HTERT RPE-1 (cell line): ENCODE results near the gene KIAA1755.

Source experiments
- in situ Hi-C: fragments of 300-500 bp; cut with MboI; formaldehyde crosslinking; loops from 4 replicates; pipeline ENCODE4 v1.14.3; 2020; ENCODE audit warnings: low sequenced_read_pairs

The KIAA1755 gene, protein sequence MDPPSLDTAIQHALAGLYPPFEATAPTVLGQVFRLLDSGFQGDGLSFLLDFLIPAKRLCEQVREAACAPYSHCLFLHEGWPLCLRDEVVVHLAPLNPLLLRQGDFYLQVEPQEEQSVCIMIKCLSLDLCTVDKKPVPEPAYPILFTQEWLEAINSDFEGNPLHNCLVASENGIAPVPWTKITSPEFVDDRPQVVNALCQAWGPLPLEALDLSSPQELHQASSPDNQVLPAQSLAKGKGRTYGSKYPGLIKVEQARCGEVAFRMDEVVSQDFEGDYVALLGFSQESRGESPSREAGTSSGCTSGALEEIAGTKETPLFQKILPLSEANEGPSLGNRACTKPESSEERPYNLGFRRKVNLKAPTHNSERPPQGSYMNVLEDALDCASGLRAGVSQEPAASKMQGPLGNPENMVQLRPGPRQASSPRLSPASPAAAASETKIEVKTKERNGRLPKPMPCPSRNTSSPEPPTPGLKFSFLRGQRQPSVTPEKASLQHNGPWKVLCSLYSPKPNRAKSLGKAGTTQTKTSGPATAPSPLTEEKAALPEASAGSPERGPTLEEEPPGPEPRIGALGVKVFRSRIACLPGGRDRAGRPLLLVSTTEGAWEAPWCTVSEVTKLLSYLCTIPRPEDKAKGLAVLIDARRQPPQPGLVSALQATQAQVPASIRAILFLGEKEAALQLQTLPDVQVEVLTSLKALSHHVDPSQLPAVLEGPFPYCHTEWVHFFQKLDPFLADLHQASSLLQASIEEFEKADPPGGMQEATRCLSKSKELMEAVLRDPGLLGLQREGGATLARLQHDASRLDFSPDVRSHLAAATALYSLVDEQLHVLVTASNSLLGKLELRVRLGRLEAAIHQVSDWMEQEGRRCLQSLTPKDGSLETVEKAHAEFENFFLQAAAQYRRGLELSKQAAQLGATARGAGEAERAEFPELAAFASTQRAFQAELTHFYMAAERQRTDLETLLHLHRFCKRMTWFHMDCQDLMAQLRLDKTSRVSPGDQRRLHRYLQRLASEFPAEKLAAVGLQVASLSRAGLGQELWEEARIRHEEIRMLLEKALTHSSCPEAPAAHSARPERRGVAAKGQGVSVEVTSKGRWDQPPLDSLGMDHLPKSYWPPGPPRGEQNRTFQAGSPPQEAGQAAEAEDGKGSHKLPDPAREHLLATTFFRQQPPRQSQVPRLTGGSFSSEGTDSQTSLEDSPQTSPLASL

DNA sequence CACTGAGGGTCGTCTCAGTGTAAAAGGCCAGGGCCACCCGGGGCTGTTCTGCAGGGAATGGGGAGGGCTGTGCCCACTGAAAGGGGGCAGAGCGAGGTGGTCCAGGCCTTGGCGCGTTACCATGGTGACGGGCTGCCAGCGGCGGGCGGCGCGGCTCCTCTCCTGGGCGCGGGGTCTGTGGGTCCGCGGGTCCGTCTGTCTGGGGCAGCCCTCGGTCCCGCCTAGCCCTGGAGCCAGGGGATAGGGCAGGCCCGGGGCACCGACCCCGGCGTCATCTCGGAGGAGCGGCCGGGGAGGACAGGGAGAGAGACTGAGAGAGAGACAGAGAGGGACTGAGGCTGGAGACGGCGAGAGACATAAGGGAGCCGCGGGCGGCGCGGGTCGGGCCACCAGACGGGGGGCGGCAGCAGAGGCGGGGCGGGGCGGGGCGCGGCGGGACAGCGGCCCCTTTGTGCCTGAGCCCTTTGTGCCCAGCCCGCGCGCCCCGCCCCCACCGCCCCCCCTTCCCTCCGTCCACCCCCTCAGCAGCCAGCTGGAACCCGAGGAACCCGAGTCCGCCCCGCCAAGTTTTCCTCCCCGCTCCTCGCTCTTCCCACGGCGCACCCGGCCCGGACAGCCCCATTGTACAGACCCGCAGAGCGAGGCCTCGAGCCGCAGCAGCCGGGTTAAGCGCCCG, at the start of gene KIAA1755:
Gene KIAA1755, minus strand, starts transcription at position 358 of the 676 bp plus-strand sequence. Its CDS starts 235 bp downstream, at position 123.
- in situ Hi-C loops: no loop called here

DNA sequence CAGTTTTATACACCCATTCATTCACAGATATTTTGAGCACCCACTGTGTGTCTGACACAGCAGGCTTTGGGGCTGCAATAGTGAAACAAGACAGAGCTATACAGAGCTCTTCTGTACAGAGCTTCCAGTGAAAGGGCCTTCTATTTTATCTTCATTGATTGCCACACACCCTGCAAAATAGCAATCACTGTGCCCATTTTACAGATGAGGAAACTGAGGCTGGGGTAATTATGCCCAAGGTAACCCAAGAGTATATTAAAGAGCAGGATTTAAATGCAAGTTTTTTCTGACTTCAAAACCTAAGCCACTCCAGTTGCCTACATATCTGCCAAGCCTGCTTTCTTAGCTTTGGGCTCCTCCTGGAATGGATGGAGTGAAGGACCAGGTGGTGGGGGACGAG, 47.9 kb upstream of the KIAA1755 start:
- in situ Hi-C loops: no loop called here

DNA sequence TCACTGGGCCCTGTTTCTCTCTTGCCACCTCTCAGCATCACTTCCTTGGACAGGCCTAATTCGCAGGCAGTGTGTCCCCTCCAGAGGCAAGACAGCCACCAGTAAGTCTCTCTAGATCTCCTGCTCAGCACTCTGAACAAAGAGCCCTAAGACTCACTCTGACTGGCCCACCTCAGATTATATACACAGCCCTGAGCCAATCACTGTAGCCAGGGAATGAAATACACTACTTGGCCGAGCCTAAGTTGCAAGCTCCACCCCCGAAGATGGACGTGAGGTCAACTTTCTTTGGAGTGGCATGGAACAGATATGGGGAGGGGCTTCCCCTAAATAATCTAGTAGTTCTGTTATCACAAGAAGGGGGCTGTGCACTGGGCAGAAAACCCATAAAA, 47.5 kb upstream of the KIAA1755 start:
- in situ Hi-C loops: no loop called here

DNA sequence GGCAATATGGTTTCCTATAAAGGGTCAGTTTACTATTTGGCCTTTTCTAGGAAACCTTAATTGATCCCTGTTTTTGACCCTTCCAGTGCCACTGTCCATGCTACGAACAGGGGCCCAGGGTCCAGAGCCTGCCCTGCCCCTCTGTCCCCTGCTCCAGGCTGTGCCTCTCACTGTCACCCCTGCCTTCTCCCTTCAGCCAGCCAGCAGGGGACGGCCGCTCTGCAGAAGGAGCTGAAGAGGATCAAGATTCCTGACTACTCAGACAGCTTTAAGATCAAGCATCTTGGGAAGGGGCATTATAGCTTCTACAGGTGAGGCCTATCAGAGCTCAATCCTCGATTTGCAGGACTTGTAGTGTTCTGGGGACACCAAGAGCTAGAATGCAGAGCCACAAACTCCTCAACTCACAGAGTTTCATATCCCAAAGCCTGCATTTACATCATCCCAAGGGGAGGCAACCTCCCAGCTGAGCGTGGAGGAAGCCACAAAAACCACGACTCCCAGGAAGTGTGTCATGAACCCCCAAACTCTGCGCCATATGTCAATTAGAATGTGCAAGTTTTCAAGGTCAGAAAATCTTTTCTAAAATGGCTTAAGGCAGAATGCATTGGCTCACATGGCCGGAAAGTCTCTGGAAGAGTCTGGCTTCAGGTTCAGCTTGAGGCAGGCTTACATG, 47.0 kb upstream of the KIAA1755 start:
- in situ Hi-C loops: no loop called here

DNA sequence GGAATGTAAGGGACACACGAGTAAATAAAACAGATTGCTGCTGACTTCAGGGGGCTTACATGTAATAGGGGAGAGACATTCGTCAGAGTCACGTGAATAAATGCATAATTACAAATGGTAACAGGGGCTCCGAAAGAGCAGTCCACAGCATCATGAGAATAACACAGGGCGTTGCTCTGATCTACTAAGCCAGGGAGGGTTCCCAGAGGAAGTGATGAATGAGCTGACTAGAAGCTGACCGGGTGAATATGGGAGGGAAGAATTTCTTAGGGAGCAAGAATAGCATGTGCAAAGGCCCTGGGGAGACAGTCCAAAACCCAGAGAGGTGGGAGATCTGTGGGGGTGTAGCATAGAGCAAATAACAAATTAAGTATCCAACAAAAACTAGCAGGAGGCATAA, 45.8 kb upstream of the KIAA1755 start:
- in situ Hi-C loops: no loop called here

DNA sequence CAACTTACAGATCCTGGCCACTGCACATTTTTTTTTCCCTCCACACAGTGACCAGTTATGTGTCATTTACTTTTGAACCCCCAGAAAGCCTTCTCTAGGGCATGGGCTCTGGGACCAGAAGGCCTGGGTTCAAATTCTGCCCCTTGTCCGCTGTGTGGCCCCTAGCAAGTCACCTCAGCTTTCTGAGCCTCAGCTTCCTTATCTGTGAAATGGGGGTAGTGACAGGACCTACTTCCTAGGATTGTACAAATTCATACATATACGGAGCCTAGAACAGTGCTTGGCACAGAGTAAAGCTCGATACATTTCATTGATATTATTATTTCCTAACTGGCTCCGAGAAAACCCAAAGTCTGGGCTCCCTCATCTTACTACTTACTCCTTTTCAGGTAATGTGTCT, 45.0 kb upstream of the KIAA1755 start:
- in situ Hi-C loops: no loop called here

DNA sequence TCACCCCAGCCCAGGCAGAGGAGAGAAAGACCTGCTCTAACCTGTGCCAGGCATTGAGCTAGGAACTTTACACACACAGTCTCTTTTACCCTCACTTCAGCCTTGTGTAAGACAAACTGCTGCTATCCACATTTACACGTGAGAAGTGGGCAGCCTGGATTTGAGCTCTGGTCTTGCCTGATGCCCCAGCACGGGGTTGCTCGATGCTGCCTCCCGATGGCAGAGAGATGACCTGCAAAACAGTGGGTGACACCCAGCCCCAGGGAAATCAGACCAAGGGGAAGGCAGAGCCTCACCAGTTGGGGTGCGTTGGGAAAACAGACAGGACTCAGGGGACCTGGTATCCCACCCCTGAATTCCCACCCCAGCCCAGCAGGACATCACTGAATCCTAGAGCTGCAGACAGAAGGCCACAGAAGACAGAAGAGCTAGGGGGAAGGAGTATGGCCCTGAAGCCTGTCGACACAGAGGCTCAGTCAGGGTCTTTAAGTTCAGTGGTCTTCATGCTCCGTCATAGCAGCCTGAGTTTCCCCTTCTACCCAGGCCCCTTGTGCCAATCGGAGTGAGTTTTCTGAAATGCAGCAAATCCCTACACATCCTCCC, 44.4 kb upstream of the KIAA1755 start:
- in situ Hi-C loops: no loop called here

DNA sequence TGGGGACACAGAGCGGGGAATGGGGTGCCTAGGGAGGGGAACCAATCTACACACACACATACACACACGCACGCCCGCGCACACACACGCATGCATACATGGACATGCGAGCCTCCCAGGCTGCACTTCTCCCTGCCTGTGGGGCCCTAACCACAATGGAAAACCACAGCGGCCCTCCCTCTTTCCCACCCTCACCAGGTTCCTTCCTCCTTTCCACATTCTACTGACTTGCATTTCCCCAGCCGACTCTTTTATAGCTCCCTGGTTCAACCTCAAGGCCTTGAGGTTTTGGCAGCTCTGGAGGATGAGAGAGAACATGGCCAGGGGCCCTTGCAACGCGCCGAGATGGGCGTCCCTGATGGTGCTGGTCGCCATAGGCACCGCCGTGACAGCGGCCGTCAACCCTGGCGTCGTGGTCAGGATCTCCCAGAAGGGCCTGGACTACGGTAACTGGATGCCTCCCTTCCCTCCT, 43.4 kb upstream of the KIAA1755 start, which contains the start of gene BPI:
Gene BPI, plus strand, starts transcription at position 249 of the 472 bp plus-strand sequence. Its CDS starts 68 bp downstream, at position 317.
- in situ Hi-C loops: no loop called here

DNA sequence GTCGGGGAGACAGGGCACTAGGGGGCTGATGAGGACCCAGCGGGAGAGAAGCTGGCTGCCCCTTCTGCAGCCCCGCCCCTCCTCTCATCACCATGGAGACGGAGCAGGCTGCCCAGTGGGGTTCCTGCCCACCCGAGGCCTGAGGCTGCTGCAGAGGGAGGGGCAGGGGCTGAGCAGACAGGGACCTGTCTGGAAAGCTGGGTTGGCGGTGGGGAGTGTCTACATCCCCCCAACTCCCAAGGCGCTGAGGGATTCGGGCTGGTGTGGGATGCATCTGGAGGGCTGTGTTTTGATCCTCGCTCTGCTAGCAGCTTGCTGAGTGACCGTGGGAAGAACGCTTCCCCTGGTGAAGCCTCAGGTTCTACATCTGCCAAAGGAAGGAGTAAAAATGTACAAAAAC, 42.3 kb upstream of the KIAA1755 start:
- in situ Hi-C loops: no loop called here

DNA sequence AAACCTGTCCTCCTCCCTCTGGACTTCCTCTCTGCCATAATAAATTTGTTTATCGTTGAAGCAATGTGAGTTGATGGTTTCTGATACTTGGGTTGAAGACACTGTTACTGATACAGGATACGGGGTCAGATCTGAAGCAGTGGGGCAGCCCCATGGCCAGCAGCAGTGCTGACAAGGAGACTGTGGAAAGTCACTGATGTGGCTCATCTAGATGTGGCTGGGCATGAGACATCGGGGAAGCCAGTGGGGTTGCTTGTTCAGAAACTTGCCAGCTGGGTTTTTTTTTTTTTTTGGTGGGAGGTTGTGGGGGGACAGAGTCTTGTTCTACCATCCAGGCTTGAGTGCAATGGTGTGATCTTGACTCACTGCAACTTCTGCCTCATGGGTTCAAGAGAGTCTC, 40.8 kb upstream of the KIAA1755 start:
- in situ Hi-C loops: no loop called here

DNA sequence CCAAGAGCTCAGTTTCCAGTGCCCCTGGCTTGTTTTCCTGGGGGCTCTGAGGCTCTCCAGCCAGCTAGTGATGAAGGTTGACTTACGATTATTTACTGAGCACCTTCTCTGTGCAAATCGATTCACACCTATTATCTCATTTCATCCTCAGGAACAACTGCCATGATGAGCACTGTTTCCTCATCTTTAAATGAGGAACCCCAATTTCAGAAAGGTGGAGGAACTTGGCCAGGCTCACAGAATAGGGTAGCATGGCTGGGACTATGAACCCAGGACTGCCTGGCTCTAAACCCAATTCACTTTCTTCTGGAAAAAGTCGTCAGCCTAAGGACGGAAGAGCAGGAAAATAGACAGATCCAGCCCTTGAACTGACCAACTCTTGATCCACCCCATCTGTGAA, 39.9 kb upstream of the KIAA1755 start:
- in situ Hi-C loops: no loop called here

DNA sequence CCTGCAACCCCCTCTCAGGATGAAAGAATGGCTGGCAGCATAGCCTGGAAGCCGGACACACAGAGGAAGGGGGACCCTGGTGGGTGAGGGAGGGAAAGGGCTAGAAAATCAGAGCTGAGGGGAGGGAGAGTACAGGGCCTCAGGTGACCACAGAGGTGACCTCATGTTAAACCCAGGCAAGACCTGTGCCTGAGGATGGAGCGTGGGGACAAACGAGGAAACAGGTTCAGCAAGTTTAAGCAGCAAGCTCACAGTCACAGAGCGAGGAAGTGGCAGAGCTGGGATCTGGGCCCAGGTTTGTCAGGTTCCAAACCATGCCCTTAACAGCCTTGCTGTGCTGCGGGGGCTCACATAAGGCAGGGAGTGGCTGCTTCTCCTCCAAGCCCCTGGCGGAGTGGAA, 39.4 kb upstream of the KIAA1755 start:
- in situ Hi-C loops: no loop called here

DNA sequence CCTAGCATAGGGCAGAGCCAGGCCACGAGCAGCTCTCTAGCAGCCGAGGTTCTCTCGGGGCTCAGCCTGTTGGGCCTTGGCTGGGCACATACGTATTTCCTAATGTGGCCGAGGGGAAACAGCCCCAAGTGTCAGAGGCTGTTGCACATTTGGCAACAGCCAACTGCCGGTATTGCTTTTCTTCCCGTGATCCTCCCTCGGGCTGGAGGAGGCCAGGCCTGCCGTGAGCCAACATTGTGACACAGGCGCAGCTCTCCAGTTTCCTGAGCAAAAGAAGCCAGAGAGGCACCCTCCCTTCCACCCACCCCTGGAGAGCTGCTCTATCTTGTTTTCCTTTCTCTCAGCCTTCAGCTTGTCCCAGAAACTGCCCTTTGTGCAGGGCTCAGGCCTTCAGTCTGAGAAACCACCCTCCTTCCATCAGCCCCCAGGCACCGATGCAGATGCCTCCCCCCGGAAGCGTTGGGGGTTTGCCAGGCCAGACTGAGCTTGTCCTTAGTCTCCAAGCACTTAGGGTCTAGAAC, 38.3 kb upstream of the KIAA1755 start:
- in situ Hi-C loops: no loop called here

DNA sequence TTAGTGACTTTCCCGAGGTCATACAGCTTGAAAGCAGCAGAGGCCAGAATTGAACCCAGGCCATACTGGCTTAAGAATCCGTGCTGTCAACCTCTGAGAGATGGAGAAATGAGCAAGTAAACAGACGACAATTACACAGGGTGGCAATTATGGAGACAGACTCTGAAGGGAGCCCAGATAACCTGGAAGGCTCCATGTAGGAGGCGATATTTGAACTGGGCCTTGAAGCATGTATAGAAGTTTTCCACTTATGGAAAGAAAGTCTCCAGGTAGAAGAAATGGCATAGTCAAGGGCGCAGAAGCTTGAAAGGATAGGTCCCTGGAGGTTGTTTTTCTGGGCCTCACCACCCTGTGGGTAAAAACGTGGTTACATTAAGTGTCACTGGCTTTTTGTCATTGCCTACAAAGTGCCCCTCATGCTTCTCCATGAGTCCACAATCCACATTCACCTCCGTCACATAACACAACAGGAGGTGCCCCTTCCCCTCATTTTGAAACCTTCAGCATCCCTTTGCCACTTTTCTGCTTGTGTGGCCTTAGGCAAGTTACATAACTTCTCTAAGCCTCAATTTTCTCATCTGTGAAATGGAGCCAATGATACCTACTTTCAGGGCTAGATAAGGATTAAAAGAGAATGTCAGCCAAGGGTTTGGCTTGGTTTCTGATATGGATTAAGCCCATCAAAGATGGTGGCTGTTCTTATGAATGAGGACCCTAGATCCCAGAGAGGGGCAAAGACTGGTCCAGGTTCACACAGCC, 37.6 kb upstream of the KIAA1755 start:
- in situ Hi-C loops: no loop called here

DNA sequence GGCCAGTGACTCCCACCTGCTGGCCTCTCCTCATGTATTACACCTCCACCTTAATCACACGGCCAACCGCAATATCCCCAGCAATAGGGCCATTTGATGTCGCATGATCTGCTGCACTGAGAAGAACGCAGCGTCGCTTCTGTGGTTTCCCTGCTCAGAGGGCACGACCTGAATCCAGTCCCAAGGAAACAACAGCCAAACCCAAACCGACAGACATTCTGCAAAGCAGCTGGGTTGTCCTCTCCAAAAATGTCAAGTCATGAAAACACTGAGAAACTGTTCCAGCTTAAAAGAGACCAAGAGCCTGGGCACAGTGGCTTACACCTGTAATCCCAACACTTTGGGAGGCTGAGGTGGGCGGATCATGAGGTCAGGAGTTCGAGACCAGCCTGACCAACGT, 35.9 kb upstream of the KIAA1755 start:
- in situ Hi-C loops: no loop called here

DNA sequence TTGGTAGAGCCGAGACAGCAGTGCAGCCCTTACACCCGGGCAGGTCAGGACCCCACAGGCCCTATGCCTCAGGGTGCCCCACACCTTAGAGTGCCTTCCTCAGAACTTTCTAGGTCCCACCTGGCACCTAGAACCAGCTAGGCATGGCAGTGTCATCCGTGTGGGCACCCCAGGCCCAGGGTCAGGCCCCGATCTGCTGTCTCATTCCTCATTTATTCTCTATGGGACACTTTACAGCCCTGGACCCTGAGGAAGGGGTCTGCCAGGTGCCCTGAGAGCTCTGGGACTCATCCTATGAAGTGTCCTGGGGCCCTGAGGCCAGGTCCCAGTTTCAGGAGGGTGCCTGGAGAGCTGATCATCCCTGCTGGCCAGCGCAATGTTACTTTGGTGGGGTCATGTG, 35.3 kb upstream of the KIAA1755 start:
- in situ Hi-C loops: no loop called here

DNA sequence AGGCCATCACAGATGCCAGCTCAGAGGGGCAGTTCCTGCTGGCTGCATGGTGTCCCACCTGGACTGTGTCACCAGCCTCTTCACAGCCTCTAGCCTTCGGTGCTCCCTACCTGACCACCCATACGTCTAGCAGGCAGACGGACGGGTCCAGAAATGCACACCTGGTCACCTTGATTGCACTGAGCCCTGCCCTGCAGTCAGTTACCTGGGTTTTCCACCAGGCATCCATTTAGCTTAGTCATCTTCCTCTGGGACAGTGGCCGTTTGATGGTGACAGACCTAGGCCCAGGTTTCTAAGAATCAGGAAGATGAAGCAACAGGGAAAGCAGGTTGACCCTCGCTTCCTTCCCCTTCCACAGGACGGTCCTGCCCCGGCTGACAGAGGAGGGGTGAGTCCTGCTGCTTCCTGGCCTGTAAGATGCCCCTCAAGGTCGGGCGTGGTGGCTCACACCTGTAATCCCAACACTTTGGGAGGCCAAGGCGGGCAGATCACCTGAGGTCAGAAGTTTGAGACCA, 33.6 kb upstream of the KIAA1755 start:
- in situ Hi-C loops: no loop called here

DNA sequence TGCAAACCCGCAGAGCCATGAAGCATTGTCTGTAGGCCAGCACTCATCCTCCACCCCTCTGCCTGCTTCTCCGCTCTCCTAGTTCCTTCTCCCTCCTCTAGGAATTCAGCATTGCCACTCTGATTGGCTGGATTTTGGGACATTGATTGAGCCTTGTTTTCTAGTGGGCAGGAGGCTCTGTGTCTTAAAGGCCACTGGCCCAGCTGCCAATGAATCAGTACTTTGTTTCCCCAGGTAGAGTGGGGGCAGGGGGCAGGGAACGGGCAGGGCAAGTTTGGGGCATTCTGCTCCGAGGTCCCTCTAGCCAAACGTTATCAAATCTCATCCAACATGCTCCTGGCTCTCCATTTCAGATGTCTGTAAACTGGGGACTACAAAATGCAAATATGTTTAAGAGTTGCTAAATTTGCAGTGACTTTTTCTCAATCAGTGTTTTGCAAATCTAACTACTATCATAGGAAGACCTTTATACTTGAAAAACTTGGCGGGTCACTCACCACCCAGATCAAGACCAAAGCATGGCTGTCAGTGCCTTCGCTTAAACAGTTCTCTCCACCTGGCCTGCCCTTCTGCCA, 33.0 kb upstream of the KIAA1755 start:
- in situ Hi-C loops: no loop called here
